Activated CD4-positive, alpha-beta T cell treated with anti-CD3 and anti-CD28 coated beads for 48 hours (primary cell): ENCODE results near the gene SFMBT2.
"Not testable (repeated sequence)": the region's sequence is repeated elsewhere in the genome, so short reads cannot be mapped to it uniquely, and the experiment has no call there.

Experiments
- DNase-seq: peaks from one replicate; pipeline ENCODE4 v3.0.0-alpha.2; 2020

Gene SFMBT2

DNA sequence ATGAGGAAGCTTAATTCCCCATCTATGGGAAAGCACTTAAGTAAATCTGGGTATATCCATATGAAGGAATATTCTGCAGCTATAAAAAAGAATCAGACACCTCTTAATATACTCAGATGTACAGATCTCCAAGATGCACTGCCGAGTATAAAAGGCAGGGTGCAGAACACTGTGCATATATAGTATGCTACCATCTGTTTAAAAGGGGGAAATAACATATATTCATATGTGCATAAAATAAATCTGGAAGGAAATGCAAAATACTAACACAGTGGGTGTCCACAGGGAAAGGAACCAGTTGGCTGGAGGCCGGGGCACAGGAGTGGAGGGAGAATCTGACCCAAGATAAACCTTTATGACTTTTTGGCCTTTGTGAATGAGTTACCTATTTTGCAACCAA lies 201.4 kb downstream of the SFMBT2 start:
- DNase-seq, result no peak

DNA sequence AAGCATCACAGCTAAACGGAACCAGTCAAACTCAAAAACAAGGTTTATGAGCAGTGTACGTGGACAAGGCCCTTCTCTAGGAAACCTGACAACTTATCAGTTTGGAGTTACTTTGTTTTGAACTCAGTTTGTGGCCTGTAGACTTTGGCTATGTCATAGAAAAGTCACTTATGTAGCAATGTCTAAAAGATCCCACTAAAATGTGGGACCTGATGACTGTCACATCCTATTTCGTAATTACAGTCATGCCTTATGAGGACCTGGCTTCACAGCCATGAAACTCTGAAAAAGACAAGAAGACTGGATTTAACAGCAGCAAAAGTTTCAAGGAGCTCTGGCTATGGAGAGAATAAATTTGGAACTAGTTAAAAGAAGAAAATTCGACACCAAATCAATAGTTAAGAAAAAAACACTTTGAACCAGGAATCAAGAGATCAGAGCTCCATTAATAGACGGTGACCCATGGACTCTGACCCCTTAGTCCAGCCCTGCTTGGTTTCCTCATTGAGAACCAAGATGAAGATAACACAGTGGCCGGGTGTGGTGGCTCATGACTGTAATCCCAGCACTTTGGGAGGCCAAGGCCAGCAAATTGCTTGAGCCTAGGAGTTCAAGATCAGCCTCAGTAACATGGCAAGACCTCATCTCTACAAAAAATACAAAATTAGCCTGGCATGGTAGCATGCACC lies 204.3 kb downstream of the SFMBT2 start:
- DNase-seq, result no peak

DNA sequence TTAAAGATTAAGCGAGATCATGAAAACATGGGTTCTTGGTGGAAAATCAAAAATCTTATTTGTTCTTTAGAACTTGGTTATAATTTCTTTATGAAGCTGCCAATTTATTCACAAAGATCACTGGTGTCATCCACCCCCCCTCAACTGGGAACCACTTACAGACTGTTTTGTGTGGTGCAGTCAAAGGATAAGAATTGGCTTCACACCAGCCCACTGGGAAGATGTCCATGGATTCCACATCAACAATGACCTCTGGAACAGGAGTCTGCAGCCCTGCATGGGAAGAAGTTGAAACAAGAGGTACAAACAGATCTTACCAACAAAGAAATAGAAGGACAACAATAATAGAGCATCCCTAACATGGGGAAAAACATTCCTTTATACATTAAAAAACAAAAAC lies 205.2 kb downstream of the SFMBT2 start:
- no peak for DNase-seq

DNA sequence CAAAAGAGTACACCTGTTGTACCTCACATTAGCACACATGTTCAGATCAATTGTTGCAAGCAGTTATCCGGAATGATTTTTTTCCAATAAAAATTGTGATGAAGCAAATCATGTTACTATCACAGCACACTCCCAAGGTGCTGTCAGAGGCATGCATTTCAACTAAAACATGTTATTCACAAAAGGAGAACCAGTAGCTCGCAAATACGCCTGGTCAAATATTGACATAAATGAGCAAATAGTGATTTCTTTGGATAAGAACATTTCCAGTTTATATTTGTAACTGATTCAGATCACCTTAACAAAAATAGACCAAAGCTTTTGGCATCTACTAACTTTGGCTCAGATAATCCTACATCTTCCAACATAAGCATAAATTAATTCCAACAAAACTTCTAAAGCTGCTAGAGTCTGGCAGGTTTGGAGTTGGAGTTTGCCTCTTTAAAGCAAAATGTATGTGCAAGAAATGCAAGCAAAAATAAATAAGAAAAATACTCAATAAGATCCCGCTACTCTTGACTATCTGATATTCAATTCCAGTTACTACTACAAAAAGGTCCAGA lies 208.0 kb downstream of the SFMBT2 start:
- DNase-seq, result no peak

DNA sequence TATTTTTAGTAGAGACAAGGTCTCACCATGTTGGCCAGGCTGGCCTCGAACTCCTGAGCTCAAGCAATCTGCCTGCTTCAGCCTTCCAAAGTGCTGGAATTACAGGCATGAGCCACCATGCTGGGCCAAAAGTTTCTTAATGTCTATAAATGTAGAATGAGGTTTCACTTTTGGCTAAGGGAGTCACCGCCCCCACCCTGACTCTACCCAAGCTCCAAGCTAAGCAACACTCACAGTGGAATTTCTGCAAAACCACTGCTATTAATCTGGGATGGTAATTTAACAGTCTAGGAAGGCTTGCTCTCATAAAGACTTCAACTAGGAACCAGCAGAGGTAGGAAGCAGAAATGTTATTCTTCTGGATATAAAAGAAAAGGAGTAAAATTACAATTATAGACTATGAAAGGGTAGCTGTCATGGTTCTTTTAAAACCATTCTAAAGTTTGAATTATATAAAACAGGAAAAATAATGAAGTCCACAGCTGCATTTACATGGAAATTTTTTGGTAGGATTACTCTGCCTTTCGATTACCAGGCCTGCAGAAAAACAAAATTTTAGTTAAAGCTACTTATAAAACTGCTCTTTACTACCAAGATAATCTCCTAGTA lies 211.6 kb downstream of the SFMBT2 start:
- DNase-seq, result no peak

DNA sequence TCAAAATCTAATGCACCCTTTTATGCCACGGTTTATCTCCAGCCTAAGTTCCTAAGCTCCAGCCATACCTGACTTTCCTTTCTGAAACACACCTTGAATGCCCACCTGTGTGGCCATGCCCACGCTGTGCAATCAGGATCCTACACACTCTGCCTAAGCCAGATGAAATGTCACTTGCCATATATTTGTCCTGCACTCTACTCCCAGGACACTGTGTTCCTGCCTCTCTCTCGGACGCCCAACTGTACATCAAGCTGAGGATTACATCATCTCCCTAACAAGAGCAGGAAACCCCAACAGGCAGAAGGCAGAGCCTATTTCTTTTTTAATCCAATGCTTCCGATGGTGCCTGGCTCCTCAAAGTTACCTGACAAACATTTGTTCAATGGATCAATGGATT lies 214.6 kb downstream of the SFMBT2 start:
- no peak for DNase-seq

DNA sequence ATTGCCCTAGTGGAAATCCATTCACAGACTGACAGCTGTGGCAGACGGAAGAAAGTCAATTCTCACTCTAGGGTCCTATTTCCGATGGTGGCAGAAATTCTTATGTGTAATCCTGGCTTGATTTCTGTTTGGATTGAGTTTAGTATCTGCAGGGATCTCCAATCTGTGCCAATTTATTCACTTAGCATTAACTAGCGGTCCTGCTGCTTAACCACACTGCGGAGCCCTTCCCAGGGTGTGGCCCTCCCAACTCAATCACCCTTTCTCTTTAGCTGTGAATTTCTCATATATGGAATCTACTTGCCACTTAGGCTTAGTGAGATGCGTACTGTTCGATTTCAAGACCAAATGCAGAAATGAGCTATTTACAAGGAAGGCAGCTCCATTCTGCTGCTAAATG lies 215.7 kb downstream of the SFMBT2 start:
- DNase-seq, result no peak

DNA sequence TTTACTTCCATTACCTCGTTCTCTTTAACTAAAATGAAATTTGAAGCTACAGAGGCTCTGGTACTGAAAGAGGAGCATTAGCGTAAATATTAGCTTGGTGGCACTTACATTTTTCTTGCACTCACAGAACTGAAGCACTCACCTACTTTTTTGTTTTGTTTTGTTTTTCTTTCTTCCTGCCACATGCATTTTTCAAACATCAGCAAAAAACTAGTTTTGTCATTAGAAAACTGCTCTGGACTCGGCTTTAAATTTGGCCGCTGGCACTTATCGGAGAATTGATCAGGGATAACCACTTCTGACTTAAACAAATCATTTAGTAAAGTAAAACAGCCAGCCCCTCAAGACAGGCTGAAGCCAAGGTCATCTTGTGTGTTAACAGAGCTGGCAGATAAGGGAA lies 216.3 kb downstream of the SFMBT2 start:
- DNase-seq, result no peak

DNA sequence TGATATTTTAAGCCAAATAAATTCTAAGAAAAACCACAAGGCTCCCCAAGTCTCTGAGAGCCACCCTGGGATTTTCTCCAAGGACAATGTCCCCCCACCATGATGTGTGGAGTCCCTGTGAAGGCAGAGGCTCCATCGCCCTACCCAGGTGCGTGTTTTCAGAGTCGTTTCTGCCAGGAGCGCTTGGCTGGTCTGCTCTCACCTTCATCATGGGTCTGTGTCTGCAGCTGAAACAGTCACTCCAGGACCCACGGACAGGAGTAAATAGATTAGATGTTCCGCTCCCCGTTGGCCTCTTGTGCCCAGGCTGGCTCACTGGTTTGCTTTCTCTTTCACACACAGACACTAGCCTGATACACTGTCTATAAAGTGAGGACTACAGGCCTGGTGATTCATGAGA lies 217.5 kb downstream of the SFMBT2 start:
- peak; percentile 71 for DNase-seq

DNA sequence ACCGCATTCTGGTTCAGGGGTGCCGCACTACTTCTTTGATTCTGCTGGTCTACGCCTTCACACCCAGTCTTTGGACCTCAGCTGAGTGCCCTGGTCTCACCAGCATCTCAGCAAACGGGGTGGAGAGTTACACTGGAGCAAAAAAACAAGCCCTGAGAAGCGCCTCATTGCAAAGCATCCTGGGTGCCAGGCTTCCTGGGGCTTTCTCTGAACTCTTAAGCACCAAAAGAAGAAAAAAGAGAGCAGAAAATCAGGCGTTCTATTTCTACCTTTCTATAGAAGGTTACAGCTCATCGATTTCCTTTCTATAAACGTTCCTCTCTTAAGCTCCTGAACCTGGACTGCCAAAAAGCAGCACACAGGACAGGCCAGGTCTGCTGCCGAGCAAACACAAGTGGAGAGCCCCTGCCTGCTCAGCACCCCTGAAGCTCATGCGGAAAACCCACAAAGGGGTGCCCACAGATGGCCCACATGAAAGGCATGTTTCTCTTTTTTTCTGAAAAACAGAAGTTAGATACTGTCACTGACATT lies 217.9 kb downstream of the SFMBT2 start:
- peak; percentile 73 for DNase-seq

DNA sequence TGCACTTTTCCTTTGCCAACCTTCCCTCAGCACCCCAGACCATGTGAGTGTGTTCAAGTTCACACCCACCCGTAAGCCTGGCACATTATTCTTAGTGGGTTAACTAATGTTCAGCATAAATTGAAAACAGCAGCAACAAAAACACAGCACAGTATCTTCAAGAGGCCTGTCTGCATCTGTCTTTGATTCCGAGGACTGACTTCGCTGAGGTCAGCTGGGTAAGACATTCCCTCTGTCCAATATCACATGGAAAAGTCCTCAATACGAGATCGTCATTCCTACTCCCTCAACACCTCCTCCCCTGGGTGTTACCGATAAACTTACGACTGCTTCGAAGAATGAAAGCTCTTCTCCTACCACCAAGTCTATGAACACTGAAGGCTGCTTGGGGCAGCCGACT lies 218.8 kb downstream of the SFMBT2 start:
- no peak for DNase-seq

DNA sequence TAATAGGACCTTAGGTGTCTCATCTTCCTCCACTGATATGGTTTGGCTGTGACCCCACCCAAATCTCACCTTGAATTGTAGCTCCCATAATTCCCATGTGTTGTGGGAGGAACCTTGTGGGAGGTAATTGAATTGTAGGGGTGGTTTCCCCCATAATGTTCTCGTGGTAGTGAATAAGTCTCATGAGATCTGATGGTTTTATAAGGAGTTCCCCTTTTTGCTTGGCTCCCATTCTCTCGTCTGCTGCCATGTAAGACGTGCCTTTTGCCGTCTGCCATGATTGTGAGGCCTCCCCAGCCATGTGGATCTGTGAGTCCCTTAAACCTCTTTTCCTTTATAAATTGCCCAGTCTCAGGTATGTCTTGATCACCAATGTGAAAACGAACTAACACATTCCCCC lies 220.1 kb downstream of the SFMBT2 start:
- not testable (repeated sequence) for DNase-seq

DNA sequence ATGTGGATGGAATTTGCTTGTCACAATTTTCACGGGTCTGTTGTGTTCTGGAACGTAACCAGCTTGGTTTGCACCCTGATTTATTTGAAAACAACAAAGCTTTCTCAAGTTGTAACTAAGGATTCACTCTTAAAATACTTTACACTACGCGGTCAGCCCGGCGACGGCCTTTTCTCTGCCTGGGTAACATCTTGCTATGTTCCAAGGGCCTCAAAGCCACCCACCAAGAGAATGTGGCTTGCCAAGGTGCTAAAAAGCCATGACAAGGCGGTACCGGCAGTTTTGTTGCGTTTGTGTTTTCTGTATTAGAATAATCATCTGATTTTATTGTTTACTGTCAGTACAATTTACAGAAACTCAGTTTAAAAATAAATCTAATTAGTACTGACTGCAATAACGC lies 220.9 kb downstream of the SFMBT2 start:
- no peak for DNase-seq

DNA sequence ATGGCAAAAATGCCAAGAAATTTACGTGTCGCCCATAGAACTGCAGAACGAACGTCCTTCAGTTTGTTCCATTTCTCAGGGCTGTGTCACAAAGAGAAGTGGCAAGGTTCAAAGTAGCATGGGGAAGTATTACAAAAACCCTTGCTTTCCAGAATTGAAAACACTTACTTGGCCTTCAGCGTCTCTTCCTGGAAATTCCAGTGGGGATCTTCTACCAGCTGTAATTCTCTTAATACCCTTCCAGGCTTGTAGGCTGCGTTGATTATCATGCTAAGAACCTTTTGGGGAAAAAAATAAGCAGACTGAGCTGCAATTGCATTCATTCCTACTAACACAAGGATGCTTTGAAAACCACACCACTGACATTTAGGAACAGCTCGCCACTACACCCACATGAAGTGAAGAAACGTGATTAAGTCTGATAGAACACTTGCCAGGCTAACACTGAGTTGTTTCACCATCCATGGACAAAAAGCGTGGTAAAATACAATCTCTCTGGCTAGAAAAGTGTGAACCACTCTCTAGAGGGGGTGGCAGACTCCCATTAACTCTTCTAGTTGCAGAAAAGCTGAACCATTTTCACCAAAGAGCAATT lies 222.3 kb downstream of the SFMBT2 start:
- no peak for DNase-seq

DNA sequence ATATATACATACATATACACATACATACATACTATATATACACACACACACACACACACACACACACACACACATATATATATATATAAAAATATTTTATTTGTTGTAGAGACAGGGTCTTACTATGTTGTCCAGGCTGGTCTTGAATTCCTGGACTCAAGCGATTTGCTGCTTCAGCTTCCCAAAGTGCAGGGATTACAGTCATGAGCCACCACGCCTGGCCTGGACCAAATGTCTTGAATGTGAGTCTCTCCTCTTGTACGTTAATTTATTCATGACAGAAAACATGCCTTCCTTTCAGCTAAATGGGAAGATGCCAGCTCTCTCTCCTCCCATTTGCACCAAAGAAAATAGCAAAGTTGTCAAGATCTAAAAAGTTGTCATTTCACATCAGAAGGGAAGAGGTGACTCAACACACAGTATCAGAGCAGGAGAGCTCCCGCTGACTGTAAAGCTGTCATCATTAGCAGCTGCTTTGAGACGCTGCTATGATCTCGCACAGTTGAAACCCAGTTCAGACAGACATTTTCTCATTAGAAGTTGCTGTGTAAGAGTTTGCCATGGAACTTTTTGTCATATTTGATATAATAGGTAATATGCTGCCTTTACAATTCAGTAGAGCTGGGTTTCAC lies 224.3 kb downstream of the SFMBT2 start:
- peak; percentile 40 for DNase-seq

DNA sequence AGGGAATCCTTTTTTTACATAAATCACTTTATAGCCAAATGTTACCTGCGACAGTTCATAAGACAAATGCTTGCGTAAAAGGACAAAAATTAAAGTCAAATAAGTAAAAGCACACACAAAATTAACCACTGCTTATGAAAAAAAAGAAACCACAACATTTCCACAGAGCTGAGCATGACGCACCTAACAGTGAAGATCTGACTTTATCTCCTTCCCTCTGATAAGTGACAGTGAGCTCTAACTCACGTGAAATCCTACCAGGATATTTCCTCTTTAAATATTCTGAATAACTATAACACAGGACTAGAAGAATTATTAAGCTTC lies 225.5 kb downstream of the SFMBT2 start:
- DNase-seq, result no peak

DNA sequence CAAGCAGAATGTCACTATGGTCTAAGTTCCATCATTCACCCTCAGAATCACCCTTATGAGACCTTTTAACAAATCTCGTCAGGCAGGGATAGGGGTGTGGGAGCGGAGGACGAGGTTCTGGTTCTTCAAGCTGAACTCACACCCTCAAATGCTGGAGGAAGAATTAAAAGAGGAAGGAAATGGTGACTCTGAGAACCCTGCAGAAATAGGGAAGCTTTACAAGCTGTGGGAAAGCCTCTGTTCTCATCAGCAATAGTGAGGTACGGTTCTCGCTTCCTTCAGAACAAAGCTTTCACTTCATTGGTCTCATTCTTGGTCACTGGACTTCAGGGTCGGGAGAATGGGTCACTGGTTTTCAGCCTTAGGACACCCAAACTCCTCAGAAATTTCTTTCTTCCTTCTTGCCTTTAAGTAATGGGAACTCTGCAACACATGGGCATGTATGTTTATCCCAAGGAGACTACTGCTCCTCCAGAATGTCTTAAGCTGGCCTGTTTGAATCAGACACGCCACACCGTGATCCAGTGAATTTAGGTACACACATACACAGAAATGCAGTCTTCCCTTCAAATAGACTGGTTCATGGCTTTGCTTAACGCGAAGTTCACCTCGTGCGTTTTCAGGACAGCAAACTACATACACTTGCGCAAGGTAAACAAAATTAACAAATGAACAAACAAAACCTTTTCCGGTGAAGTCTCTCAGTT lies 226.0 kb downstream of the SFMBT2 start:
- DNase-seq, result no peak

DNA sequence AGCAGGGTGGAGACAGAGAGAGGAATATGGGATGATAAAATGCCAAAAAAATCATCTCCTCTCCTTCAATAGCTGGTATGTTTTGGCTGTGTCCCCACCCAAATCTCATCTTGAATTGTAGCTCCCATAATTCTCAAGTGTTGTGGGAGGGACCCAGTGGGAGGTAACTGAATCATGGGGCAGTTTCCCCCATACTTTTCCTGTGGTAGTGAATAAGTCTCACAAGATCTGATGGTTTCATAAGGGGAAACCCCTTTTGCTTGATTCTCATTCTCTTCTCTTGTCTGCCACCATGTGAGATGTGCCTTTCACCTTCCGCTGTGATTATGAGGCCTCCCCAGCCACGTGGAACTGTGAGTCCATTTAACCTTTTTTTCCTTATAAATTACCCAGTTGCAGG lies 226.7 kb downstream of the SFMBT2 start:
- peak; percentile 17 for DNase-seq

DNA sequence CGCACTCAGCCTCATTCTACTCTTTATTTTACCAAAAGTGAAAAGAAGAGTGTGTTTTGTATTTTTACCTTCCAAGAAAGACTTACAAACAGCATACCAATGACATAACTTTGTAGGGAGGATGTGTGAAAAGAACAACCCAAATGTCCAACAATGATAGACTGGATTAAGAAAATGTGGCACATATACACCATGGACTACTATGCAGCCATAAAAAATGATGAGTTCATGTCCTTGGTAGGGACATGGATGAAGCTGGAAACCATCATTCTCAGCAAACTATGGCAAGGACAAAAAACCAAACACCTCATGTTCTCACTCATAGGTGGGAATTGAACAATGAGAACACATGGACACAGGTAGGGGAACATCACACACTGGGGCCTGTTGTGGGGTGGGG lies 228.5 kb downstream of the SFMBT2 start:
- not testable (repeated sequence) for DNase-seq

DNA sequence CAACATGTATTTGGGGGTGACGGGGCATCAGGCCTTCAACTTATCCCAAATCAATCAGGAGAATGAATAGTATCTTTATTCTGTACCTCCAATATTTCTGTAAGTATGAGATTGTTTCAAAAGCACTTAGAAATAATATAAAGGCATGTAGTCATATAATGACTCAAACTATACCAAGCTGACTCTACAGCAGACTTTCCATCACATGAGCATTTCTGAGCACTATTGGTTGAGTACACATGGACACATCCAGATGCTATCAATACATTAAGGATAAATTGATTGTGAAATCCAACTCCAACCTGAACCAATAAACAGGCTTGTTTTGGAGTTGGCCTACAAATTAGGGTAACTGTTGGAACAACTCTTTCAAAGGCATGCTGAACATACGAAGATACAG lies 229.4 kb downstream of the SFMBT2 start:
- DNase-seq, result no peak

DNA sequence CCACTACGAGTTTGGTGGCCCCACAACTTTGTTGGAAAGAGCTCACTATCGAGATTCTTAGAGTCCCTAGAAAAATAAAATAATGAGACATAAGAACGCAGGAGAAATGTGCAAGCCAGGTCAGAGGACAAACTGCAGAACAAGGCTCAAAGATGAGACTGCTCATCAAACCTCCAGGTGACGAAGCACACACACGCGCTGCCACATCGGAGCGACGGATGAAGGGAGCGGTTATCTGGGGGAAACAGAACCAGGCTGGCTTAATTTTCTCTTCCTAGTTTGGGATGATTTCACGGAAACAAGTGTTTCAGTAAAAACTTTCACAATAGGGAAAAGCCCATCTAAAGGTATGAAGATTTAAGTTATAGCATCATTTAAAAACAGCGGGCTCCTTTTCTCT lies 231.3 kb downstream of the SFMBT2 start:
- DNase-seq, result no peak

DNA sequence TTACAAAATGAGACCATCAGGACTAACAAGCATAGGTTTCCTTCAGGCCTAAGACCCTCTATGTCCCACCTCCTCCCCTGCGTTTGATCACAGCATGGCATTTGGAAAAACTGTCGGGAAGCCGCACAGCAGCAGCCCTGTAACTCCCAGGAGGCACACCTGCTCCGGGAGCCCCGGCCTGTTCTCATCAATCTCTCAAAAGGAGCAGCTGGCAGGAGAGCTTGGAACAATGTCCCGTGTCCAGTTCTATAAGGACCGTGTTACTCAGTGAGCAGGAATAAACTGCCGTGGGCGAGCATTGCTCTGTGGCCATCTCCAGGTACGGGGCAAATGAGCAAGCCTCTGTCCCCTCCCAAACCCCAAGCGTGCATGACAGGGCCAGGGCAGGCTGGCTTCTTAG lies 236.9 kb downstream of the SFMBT2 start:
- no peak for DNase-seq

DNA sequence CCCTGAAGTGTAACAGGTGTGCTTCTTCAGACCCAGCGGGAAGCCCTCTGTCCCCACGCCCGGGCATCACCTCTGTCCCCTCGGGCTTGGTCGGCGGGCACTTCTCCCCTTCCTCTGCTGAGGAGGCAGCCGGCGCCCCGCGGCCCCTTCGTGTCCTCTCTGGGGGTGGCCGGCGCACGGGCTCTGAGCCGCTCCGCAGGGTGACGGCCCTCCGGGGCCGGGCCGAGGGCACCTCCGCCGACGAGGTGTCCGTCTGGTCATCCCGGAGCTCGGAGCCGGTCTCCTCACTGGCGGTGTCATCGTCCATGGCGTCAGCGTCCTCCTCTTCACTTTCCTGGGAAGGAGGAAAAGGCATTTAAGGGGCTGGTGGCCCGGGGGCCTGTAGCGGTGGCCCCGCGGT lies 239.0 kb downstream of the SFMBT2 start:
- no peak for DNase-seq
